ENCODE measurements around the gene JAK2. TPM values are rescaled to one million over a fixed set of nuclear protein-coding genes. Genes with fewer than 3 reads are reported as not detected.

JAK2 gene
- polyA plus RNA-seq, 1 donor (not counting 4 experiments of a cell fraction or from before 2014, with no cell fraction given), result 5.4 TPM

DNA sequence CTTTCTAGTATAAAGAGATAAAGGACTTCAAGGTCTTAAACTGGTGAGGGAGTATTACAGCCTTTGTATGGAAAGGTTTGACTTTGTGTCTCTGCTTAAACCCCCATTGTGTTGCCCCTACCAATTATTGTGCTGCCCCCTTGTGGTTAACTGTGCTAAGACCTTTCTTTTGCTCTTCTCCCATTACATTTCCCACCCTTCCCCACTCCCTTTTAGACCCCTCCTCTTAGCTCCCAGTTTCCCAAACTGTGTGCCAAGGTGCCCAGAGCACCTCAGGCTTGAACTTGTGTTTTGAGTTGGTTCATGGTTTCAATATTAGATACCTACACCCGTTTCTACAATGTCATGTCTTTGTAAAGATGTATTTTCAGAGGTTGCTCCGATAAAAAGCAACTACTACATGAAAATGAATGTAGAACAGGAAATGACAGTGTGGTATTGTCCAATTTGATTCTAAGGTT, 2.9 kb downstream of the JAK2 start:
- H3K4me3 ChIP-seq (ENCODE audit: control insufficient read depth in 2 of 3, extremely low read depth in 1 of 3, insufficient read depth in 2 of 3, low read depth in 1 of 3, low read length in 3 of 3), result no peak overlapping the region
- no peaks in the 10 kb centered on the region for H3K27me3 ChIP-seq (ENCODE audit: control insufficient read depth, extremely low read depth, insufficient read depth, low read length)
- no peak for DNase-seq (ENCODE audit: low read depth, low spot score)
- TF ChIP-seq, protein P1, sequence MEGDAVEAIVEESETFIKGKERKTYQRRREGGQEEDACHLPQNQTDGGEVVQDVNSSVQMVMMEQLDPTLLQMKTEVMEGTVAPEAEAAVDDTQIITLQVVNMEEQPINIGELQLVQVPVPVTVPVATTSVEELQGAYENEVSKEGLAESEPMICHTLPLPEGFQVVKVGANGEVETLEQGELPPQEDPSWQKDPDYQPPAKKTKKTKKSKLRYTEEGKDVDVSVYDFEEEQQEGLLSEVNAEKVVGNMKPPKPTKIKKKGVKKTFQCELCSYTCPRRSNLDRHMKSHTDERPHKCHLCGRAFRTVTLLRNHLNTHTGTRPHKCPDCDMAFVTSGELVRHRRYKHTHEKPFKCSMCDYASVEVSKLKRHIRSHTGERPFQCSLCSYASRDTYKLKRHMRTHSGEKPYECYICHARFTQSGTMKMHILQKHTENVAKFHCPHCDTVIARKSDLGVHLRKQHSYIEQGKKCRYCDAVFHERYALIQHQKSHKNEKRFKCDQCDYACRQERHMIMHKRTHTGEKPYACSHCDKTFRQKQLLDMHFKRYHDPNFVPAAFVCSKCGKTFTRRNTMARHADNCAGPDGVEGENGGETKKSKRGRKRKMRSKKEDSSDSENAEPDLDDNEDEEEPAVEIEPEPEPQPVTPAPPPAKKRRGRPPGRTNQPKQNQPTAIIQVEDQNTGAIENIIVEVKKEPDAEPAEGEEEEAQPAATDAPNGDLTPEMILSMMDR (optimal IDR thresholded peaks at IDR 0.05 in 1 of 3, IDR thresholded peaks at IDR 0.05 in 1 of 3, conservative IDR thresholded peaks at IDR 0.05 in 1 of 3; ENCODE audit: extremely low read depth in 1 of 3, insufficient read depth in 2 of 3, low read length in 3 of 3), result peak; percentile 61 to 78 (median 71)
- no peak for TF ChIP-seq EZH2 (IDR thresholded peaks at IDR 0.05; ENCODE audit: low read length)
- no peak overlapping the region for H3K27ac ChIP-seq (ENCODE audit: control insufficient read depth, insufficient read depth, low read length)
- H3K4me2 ChIP-seq (ENCODE audit: control insufficient read depth, extremely low read depth, insufficient read depth, low read depth, low read length), result peak overlapping the region; percentile 1
- peak; percentile 51 for FAIRE-seq
- peaks cover 3% of the 10 kb centered on the region for H3K9me3 ChIP-seq (ENCODE audit: control insufficient read depth, low read depth, low read length)
- H2AFZ ChIP-seq (ENCODE audit: control insufficient read depth, low read length), result no peak overlapping the region
- no peak overlapping the region for H3K9ac ChIP-seq (ENCODE audit: control insufficient read depth, extremely low read depth, insufficient read depth, low read length)
- peaks cover 13% of the 10 kb centered on the region for H3K4me1 ChIP-seq (ENCODE audit: control insufficient read depth, extremely low read depth, insufficient read depth, low read length)
- dilution Hi-C loops (cut with MboI; ENCODE audit: extremely low pct_ligation_motif_present, low sequenced_read_pairs), result no loop called here
- H3K9me1 ChIP-seq (ENCODE audit: control insufficient read depth, extremely low read depth, insufficient read depth, low read length), result no peaks in the 10 kb centered on the region
- H3K36me3 ChIP-seq (ENCODE audit: control insufficient read depth in 2 of 2, extremely low read depth in 1 of 2, insufficient read depth in 2 of 2, low read length in 2 of 2), result peaks cover 3 to 9% of the 10 kb centered on the region in 2 experiments
- H4K20me1 ChIP-seq (ENCODE audit: control insufficient read depth, extremely low read depth, insufficient read depth, low read length), result no peaks in the 10 kb centered on the region
- H3K79me2 ChIP-seq (ENCODE audit: control insufficient read depth, insufficient read depth, low read length), result peaks cover 3% of the 10 kb centered on the region

DNA sequence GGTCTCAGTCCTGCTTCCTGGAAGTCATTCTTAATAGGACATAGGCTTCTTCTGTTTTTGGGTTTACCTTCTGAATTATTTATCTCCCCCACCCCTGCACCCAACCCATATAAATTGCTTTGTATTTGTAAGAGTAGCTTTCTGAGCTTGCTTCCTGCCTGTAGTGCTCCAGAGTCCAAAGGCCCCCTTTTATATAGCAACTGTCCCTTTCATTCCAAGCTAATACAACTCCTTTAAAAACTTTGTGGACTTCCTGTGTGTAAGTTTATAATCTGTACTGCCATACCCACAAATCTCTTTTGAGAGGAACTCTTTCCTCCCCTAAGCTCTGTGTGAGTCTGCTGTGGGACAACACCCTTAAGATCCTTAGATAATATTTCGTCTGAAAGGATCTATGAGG, 7.8 kb downstream of the JAK2 start:
- dilution Hi-C loops (cut with MboI; ENCODE audit: extremely low pct_ligation_motif_present, low sequenced_read_pairs), result no loop called here
- Histone ChIP-seq H3K27me3 (ENCODE audit: control insufficient read depth, extremely low read depth, insufficient read depth, low read length) (no peaks in the 10 kb centered on the region), H3K9me3 (ENCODE audit: control insufficient read depth, low read depth, low read length) (peaks cover 3% of the 10 kb centered on the region), H3K4me3 (ENCODE audit: control insufficient read depth in 2 of 3, extremely low read depth in 1 of 3, insufficient read depth in 2 of 3, low read depth in 1 of 3, low read length in 3 of 3) (no peak overlapping the region), H3K4me1 (ENCODE audit: control insufficient read depth, extremely low read depth, insufficient read depth, low read length) (no peaks in the 10 kb centered on the region), H2AFZ (ENCODE audit: control insufficient read depth, low read length) (no peak overlapping the region), H3K79me2 (ENCODE audit: control insufficient read depth, insufficient read depth, low read length) (peaks cover 2% of the 10 kb centered on the region), H3K4me2 (ENCODE audit: control insufficient read depth, extremely low read depth, insufficient read depth, low read depth, low read length) (no peak overlapping the region), H3K27ac (ENCODE audit: control insufficient read depth, insufficient read depth, low read length) (no peak overlapping the region), H3K9me1 (ENCODE audit: control insufficient read depth, extremely low read depth, insufficient read depth, low read length) (no peaks in the 10 kb centered on the region), H3K36me3 (ENCODE audit: control insufficient read depth in 2 of 2, extremely low read depth in 1 of 2, insufficient read depth in 2 of 2, low read length in 2 of 2) (peaks cover 3 to 9% of the 10 kb centered on the region in 2 experiments), H3K9ac (ENCODE audit: control insufficient read depth, extremely low read depth, insufficient read depth, low read length) (no peak overlapping the region), H4K20me1 (ENCODE audit: control insufficient read depth, extremely low read depth, insufficient read depth, low read length) (no peaks in the 10 kb centered on the region)
- FAIRE-seq, result no peak
- no peak for TF ChIP-seq EZH2 (IDR thresholded peaks at IDR 0.05; ENCODE audit: low read length)
- TF ChIP-seq, protein P1 (optimal IDR thresholded peaks at IDR 0.05 in 1 of 3, IDR thresholded peaks at IDR 0.05 in 1 of 3, conservative IDR thresholded peaks at IDR 0.05 in 1 of 3; ENCODE audit: extremely low read depth in 1 of 3, insufficient read depth in 2 of 3, low read length in 3 of 3), result no peak
- DNase-seq (ENCODE audit: low read depth, low spot score), result no peak

All from keratinocyte (primary cell).